NB4 (cell line): ENCODE results near the gene NTSR2.

Source experiments
- POLR2A ChIP-seq: IDR thresholded peaks from 2 replicates; pipeline ENCODE4 v1.6.1; 2011; ENCODE audit warnings: mild to moderate bottlenecking; ENCODE audit not compliant: insufficient read length; ENCODE audit errors: extremely low read depth
- TF ChIP-seq, protein P1 (sequence below): IDR thresholded peaks from one replicate; pipeline ENCODE4 v1.5.1; 2012; ENCODE audit warnings: low read depth, low read length

DNA sequence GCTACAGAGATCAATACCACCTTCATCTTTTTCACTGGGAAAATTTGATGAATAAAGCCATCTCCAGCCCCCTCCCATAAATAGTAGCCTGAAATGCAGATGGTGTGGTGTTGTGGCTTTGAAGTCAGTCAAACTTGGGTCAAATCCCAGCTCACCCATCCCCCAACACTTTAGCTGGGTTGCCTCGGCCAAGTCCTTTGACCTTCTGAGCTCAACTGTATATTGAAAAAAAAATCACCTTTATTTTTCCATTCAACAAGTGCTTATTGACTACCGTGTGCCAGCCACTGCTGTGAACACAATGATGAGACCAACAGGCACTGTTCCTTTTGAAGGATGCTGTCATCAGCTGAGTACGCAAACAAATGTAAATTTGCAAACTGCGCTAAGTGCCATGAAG, 35.1 kb upstream of the NTSR2 start:
- TF ChIP-seq, protein P1, sequence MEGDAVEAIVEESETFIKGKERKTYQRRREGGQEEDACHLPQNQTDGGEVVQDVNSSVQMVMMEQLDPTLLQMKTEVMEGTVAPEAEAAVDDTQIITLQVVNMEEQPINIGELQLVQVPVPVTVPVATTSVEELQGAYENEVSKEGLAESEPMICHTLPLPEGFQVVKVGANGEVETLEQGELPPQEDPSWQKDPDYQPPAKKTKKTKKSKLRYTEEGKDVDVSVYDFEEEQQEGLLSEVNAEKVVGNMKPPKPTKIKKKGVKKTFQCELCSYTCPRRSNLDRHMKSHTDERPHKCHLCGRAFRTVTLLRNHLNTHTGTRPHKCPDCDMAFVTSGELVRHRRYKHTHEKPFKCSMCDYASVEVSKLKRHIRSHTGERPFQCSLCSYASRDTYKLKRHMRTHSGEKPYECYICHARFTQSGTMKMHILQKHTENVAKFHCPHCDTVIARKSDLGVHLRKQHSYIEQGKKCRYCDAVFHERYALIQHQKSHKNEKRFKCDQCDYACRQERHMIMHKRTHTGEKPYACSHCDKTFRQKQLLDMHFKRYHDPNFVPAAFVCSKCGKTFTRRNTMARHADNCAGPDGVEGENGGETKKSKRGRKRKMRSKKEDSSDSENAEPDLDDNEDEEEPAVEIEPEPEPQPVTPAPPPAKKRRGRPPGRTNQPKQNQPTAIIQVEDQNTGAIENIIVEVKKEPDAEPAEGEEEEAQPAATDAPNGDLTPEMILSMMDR, result no peak
- TF ChIP-seq POLR2A, result no peak
